ENCODE data around the gene SDK2. TPM values are rescaled to one million over a fixed set of nuclear protein-coding genes. Genes with fewer than 3 reads are reported as not detected.

Gene SDK2
- total RNA-seq, 2 donors from 2014 or later, result 0.94 to 2.1 TPM

DNA sequence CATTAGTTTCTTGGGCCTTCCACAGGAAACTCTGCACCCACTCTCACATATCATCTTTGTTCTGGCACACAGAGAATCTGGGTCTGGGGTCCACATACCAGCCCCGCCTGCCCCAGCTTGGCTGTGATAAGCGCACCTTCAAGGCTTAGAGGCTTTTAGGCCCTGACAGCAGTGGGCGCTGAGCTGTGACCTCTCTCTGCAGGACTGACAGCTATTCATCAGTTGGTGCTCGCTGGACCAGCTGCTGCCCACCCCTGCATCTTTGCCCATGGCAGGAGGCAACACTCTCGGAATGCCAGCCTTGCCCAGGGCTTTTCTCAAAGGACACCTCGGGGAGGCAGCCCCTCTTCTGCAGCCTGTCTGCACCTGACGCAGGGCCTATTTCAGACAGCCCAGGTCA, 62.9 kb downstream of the SDK2 start:
- intact Hi-C loops (cut with DNase I), result no loop called here
- ATAC-seq, result no peak
- no peak for DNase-seq

- DNase-seq, result no peak
- ATAC-seq, result no peak
- intact Hi-C loops (cut with DNase I), result no loop called here
Measured at GRCh38 chr17:73580073-73580710, 64.1 kb downstream of the SDK2 start.

GRCh38 chr17:73576556-73577098, 67.6 kb downstream of the SDK2 start:
- ATAC-seq (no peak), DNase-seq (no peak)
- intact Hi-C loops (cut with DNase I), result no loop called here

DNA sequence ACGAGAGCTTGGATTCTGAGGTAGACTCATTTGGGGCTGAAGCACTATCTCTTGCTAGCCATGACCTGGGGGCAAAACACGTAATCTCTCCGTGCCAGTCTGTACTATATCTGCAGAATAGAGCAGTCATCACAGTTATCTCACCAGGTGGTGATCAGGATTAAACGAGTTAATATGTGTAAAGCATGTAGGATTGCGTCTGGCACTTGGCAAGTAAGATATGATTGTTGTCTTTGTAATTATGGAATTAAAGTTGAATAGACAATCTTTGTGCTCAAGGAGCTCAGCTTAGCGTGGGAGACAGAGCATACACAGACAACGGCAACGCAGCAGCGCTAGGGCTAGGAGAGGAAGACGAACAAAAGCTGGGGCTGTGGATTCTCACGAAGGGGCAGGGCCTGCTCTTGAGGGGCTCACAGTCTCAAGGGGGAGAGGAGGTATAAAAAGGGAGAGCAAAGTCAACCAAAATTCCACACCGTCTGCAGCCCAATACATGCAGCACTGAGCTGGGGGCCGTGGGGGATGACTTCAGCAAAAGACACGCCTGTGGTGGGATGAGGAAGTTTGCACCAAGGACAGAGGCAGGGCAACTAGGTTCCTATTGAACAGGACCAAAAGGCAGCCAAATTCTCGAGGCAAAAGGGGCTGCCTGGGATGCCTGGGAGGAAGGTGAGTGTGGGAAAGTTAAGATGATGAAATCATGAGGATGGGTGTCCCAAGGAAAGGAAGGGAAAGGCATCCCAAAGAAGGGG, 68.6 kb downstream of the SDK2 start:
- DNase-seq (no peak), ATAC-seq (no peak)
- intact Hi-C loops (cut with DNase I), result no loop called here

DNA sequence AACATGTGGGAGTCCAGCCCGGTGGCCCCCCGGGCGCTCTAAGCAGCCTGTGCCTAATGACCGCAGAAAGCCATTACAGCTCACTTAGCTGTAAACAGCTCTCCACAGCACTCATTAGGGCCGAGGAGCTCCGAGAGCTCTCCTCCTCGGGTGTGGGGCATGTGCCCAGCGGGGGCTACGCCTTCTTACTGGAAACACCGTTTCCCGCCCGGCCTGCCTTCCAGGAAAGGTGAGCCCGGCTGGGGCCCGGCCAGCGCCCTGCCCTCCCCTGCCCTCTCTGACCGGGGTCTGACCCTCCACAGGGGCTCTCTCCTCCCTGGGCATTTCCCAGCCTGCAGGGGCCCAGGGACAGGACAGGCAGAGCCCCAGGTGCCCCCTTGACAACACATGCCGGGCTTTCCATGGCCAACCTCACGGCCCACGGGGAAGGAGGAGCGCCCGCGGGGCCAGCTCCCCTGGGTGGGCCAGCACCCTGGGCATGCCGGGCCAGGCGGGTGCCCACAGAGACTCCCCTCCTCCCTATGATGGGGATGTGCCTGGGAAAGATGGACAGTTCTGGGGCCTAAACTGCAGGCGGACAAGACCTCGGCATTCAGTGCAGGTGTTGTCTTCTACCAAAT, 72.6 kb downstream of the SDK2 start:
- intact Hi-C loops (cut with DNase I), result no loop called here
- DNase-seq (no peak), ATAC-seq (no peak)

- intact Hi-C loops (cut with DNase I), result no loop called here
- DNase-seq, result no peak
Measured at GRCh38 chr17:73569762-73570319, 74.4 kb downstream of the SDK2 start.

GRCh38 chr17:73568934-73569333, 75.3 kb downstream of the SDK2 start:
- DNase-seq (no peak), ATAC-seq (no peak)
- intact Hi-C loops (cut with DNase I), result no loop called here

More at GRCh38 chr17:73569762-73570319, 74.4 kb downstream of the SDK2 start:
- no peak for ATAC-seq

GRCh38 chr17:73566905-73567782, 77.1 kb downstream of the SDK2 start:
- DNase-seq (no peak), ATAC-seq (no peak)
- intact Hi-C loops (cut with DNase I), result no loop called here

DNA sequence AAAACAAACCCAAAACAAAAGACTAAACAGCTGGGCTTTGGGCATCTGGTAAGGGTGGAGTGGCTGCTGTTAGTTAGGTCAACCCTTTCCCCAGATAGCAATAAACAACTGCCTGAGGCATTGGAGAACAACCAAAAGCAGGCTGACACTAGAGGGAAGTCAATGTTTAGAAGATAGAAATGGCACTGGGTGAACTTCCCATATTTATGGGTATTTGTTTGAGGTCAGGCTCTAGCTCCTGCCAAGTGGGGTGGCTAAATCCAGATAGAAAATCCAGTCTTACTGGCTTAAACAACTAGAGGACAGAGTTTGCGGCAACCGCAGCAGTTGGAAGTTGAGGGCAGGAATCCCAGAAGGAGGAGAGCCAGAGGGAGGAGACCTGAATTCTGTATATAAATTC, 79.4 kb downstream of the SDK2 start:
- ATAC-seq, result no peak
- intact Hi-C loops (cut with DNase I), result no loop called here
- DNase-seq, result no peak

DNA sequence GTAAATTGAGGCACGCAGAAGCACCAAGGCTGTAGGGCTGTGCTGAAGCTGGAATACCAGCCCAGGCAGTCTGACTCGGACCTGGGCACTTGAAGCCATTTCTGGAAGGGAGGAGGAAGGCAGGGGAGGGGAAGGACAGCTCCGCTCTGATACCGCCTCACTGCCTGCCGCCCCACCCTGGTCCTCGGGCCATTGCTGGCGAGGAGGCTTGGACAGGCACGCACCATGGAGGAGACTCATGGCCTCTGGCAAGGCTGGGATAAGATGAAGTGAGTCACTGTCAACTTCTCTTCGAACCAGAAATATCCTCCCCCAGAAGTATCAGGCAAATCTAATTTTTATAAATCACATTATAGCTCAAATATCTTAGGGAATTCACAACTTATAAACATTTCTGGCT, 81.3 kb downstream of the SDK2 start:
- DNase-seq (no peak), ATAC-seq (no peak)
- intact Hi-C loops (cut with DNase I), result no loop called here

DNA sequence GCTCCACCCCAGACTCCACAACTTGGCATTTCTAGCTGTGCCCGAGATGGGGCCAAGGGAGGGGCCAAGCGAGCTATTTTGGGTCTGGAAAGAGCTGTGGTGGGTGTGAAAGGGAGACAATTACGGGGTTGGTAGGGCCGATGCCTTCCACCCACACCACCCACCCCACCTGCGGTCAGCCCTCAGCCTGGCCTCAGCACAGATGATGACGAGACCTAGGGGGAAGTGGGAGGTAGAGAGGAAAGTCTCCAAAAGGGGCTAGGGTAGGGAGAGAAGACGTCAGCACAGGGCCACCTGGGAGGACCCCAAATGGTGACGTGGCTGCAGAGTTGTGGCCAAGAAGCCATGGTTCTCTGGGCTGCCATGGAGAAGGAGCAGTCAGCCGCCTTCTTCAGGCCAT, 83.1 kb downstream of the SDK2 start:
- no peak for ATAC-seq
- intact Hi-C loops (cut with DNase I), result no loop called here
- DNase-seq, result no peak

DNA sequence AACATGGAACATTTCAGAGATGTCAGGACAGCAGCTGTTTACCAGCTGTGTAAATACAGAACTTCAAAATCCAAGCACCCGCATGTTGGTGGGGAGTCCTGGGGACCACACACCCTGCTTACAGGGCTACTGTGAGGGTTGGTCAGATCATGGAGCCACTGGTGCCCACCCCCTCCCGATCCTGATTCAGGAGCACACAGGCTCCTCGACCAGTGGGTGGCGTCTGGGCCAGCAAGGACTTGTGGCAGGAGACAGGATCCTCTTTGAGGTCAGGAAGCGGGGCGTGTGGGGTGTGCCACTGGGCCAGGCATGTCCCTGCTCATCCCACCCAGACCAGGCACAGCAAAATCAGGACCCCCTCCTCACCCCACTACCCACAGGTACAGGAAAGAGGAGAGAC, 83.6 kb downstream of the SDK2 start:
- intact Hi-C loops (cut with DNase I), result no loop called here
- ATAC-seq, result no peak
- no peak for DNase-seq

- DNase-seq, result no peak
- intact Hi-C loops (cut with DNase I), result no loop called here
Measured at GRCh38 chr17:73559532-73559931, 84.7 kb downstream of the SDK2 start.

GRCh38 chr17:73555199-73555960, 88.9 kb downstream of the SDK2 start:
- intact Hi-C loops (cut with DNase I), result no loop called here
- DNase-seq (no peak), ATAC-seq (no peak)

More at GRCh38 chr17:73559532-73559931, 84.7 kb downstream of the SDK2 start:
- no peak for ATAC-seq

DNA sequence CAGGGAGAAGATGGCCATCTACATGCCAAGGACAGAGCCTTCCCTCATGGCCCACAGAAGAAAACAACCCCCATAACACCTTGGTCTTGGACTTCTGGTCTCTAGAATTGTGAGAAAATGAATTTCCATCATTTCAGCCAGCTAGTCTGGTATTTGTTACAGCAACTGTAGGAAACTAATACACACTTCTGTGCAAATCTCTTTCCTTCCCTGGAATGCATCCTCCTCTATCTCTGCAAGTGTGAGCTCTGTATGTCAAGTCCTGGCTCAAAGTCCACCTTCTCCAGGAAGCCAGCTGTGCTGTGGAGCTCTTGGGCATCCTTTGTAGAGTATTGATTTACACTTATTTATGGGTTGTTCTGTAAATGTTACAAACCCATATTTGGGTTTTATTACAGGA, 89.7 kb downstream of the SDK2 start:
- ATAC-seq (no peak), DNase-seq (no peak)
- intact Hi-C loops (cut with DNase I), result no loop called here

- intact Hi-C loops (cut with DNase I), result no loop called here
- ATAC-seq (no peak), DNase-seq (no peak)
Measured at GRCh38 chr17:73553311-73553710, 90.9 kb downstream of the SDK2 start.

DNA sequence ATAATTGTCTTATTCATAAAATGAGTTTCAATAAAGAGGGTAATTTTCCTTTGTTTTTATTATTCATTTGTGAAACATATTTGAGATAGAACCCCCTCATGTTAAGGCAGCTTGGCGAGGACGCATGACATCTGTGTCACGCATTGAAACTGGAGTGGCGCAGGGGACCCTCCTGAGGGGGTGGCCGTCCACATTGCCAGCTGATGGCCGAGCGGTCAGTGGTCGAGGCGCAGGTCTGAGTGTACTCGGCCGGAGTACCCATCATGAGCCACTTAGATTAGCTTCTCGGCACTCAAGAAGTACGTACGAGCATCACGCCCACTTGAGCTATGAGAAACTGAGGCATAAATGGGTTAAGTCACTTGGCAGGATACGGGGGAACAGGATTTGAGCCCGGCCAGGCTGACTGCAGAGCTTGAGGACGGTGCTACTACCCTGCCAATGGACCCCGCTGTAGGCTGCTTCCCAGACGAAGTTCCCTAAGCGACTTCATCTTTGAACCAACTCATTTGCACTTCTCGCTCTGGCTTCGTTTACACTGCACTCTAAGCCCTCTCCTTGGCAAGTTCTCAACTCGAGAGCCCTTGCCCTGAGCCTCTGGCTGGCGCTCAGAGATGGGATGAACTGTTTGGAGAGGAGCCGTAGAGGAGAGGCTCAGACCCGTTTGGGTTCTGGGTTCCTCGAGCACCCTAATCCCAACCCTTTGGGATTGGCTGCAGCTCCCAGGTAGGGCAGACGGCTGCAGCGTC, 91.8 kb downstream of the SDK2 start:
- ATAC-seq (no peak), DNase-seq (no peak)
- intact Hi-C loops (cut with DNase I), result no loop called here

- DNase-seq (no peak), ATAC-seq (no peak)
- intact Hi-C loops (cut with DNase I), result no loop called here
Measured at GRCh38 chr17:73551759-73552158, 92.5 kb downstream of the SDK2 start.

Data from left cardiac atrium (tissue), 4 donors.